ENCODE data around the gene CMC2. TPM values are rescaled to one million over a fixed set of nuclear protein-coding genes. Genes with fewer than 3 reads are reported as not detected.
A peak's percentile ranks its signal among the peaks of the same experiment; 100 is the strongest.

Gene CMC2
- total RNA-seq, 1 donor = 18.5 TPM

GRCh38 chr16:81001330-81001729, 5.4 kb downstream of the CMC2 start:
- H3K79me2 ChIP-seq (ENCODE audit: insufficient read depth, low read length) = peaks cover 97% of the 10 kb centered on the region
- H3K4me2 ChIP-seq (ENCODE audit: insufficient read depth, low read length) = no peak overlapping the region
- no peak overlapping the region for H2AFZ ChIP-seq (ENCODE audit: low read length)
- TF ChIP-seq CTCF (IDR thresholded peaks at IDR 0.05; ENCODE audit: extremely low read depth, low read depth, low read length) = no peak
- H3K27me3 ChIP-seq (ENCODE audit: insufficient read depth, low read length) = no peaks in the 10 kb centered on the region
- H3K4me1 ChIP-seq (ENCODE audit: insufficient read depth, low read length) = peaks cover 28% of the 10 kb centered on the region
- no peak for DNase-seq (ENCODE audit: insufficient read length, low spot score, missing footprints)
- H3K27ac ChIP-seq (ENCODE audit: low read depth, low read length) = no peak overlapping the region
- H3K4me3 ChIP-seq (ENCODE audit: insufficient read depth, low read length) = no peak overlapping the region
- no peaks in the 10 kb centered on the region for H3K36me3 ChIP-seq (ENCODE audit: insufficient read depth, low read length)
- H3K9me3 ChIP-seq (ENCODE audit: low read depth, low read length) = no peaks in the 10 kb centered on the region
- peaks cover 3% of the 10 kb centered on the region for H4K20me1 ChIP-seq (ENCODE audit: insufficient read depth, low read length)

DNA sequence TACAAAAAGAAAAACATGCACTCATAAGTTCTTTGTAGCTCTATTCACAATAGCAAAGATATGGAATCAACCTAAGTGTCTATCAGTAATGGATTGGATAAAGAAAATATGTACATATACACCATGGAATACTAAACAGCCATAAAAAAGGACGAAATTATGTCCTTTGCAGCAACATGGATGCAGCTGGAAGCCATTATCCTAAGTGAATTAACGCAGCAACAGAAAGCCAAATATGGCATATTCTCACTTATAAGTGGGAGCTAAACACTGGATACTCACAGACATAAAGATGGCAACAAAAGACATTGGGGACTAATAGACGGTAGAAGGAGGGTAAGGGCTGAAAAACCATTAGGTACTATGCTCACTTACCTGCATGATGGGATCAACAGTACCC, 5.8 kb downstream of the CMC2 start:
- TF ChIP-seq CTCF (IDR thresholded peaks at IDR 0.05; ENCODE audit: extremely low read depth, low read depth, low read length) = no peak
- Histone ChIP-seq H3K79me2 (ENCODE audit: insufficient read depth, low read length) (peaks cover 97% of the 10 kb centered on the region), H3K4me1 (ENCODE audit: insufficient read depth, low read length) (peaks cover 28% of the 10 kb centered on the region), H2AFZ (ENCODE audit: low read length) (no peak overlapping the region), H3K36me3 (ENCODE audit: insufficient read depth, low read length) (no peaks in the 10 kb centered on the region), H3K27ac (ENCODE audit: low read depth, low read length) (no peak overlapping the region), H3K4me3 (ENCODE audit: insufficient read depth, low read length) (no peak overlapping the region), H3K4me2 (ENCODE audit: insufficient read depth, low read length) (no peak overlapping the region), H3K27me3 (ENCODE audit: insufficient read depth, low read length) (no peaks in the 10 kb centered on the region), H4K20me1 (ENCODE audit: insufficient read depth, low read length) (peaks cover 3% of the 10 kb centered on the region), H3K9me3 (ENCODE audit: low read depth, low read length) (no peaks in the 10 kb centered on the region)
- DNase-seq (ENCODE audit: insufficient read length, low spot score, missing footprints) = no peak

DNA sequence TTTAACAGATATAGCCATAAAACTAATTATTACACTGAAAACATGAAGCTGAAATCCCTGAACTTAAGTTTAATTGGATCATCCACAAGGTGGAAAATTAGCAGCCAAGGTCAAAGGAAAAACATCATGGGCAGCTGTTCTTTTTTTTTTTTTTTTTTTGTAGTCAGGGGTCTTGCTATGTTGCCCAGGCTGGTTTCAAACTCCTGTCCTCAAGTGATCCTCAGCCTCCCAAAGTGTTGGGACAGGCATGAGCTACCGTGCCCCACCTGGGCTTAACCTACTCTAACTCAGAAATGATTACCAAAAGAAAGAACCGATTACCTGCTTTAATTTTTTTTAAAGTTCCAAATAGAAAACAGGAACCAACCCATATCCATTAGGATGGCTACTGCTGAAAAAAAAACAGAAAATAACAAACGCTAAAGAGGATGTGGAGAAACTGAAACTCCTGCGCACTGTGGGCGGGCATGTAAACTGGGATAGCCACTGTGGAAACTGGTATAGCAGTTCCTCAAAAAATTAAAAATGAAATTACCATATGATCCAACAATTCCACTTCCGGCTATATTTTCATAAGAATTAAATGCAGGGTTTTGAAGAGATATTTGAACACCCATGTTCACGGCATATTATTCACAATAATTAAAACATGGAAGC, 8.6 kb downstream of the CMC2 start:
- Histone ChIP-seq H3K36me3 (ENCODE audit: insufficient read depth, low read length) (no peaks in the 10 kb centered on the region), H3K27me3 (ENCODE audit: insufficient read depth, low read length) (no peaks in the 10 kb centered on the region), H3K4me1 (ENCODE audit: insufficient read depth, low read length) (peaks cover 24% of the 10 kb centered on the region), H3K79me2 (ENCODE audit: insufficient read depth, low read length) (peaks cover 82% of the 10 kb centered on the region), H3K27ac (ENCODE audit: low read depth, low read length) (no peak overlapping the region), H3K9me3 (ENCODE audit: low read depth, low read length) (no peaks in the 10 kb centered on the region), H4K20me1 (ENCODE audit: insufficient read depth, low read length) (no peaks in the 10 kb centered on the region), H3K4me3 (ENCODE audit: insufficient read depth, low read length) (no peak overlapping the region), H3K4me2 (ENCODE audit: insufficient read depth, low read length) (no peak overlapping the region), H2AFZ (ENCODE audit: low read length) (no peak overlapping the region)
- DNase-seq (ENCODE audit: insufficient read length, low spot score, missing footprints) = no peak
- no peak for TF ChIP-seq CTCF (IDR thresholded peaks at IDR 0.05; ENCODE audit: extremely low read depth, low read depth, low read length)

- Histone ChIP-seq H3K36me3 (ENCODE audit: insufficient read depth, low read length) (no peaks in the 10 kb centered on the region), H3K9me3 (ENCODE audit: low read depth, low read length) (no peaks in the 10 kb centered on the region), H3K27me3 (ENCODE audit: insufficient read depth, low read length) (no peaks in the 10 kb centered on the region), H4K20me1 (ENCODE audit: insufficient read depth, low read length) (no peaks in the 10 kb centered on the region), H3K79me2 (ENCODE audit: insufficient read depth, low read length) (peaks cover 75% of the 10 kb centered on the region), H2AFZ (ENCODE audit: low read length) (peak overlapping the region; percentile 13), H3K4me2 (ENCODE audit: insufficient read depth, low read length) (peak overlapping the region; percentile 72), H3K4me3 (ENCODE audit: insufficient read depth, low read length) (peak overlapping the region; percentile 34), H3K4me1 (ENCODE audit: insufficient read depth, low read length) (peaks cover 32% of the 10 kb centered on the region), H3K27ac (ENCODE audit: low read depth, low read length) (peak overlapping the region; percentile 32)
- TF ChIP-seq CTCF (IDR thresholded peaks at IDR 0.05; ENCODE audit: extremely low read depth, low read depth, low read length) = no peak
- DNase-seq (ENCODE audit: insufficient read length, low spot score, missing footprints) = no peak
Observed at GRCh38 chr16:80997139-80997798, 9.4 kb downstream of the CMC2 start.
